Astrocyte of the cerebellum (primary cell): ENCODE measurements around the gene DRC7.

ENCODE experiments used
- DNase-seq: peaks from one replicate; pipeline ENCODE4 v3.0.0-alpha.2; 2011; ENCODE audit warnings: low read depth
- H3K4me3 ChIP-seq: 2 replicates; pipeline ENCODE4 v1.5.1; 2011; ENCODE audit warnings: mild to moderate bottlenecking, low read depth, low read length, moderate library complexity
- in situ Hi-C: cut with HindIII; loops from 2 replicates; pipeline ENCODE4 v1.10.0; 2017; ENCODE audit warnings: low sequenced_read_pairs
- TF ChIP-seq, protein P1 (sequence below): IDR thresholded peaks from 2 replicates; pipeline ENCODE4 v1.5.1; 2012; ENCODE audit warnings: low read length, low read depth, moderate library complexity, mild to moderate bottlenecking; ENCODE audit errors: missing control alignments

DRC7 gene

GRCh38 chr16:57695680-57696069 lies 1.1 kb downstream of the DRC7 start:
- in situ Hi-C loops = no loop called here
- TF ChIP-seq, protein P1, sequence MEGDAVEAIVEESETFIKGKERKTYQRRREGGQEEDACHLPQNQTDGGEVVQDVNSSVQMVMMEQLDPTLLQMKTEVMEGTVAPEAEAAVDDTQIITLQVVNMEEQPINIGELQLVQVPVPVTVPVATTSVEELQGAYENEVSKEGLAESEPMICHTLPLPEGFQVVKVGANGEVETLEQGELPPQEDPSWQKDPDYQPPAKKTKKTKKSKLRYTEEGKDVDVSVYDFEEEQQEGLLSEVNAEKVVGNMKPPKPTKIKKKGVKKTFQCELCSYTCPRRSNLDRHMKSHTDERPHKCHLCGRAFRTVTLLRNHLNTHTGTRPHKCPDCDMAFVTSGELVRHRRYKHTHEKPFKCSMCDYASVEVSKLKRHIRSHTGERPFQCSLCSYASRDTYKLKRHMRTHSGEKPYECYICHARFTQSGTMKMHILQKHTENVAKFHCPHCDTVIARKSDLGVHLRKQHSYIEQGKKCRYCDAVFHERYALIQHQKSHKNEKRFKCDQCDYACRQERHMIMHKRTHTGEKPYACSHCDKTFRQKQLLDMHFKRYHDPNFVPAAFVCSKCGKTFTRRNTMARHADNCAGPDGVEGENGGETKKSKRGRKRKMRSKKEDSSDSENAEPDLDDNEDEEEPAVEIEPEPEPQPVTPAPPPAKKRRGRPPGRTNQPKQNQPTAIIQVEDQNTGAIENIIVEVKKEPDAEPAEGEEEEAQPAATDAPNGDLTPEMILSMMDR = no peak
- H3K4me3 ChIP-seq = no peak overlapping the region
- no peak for DNase-seq

- no peak overlapping the region for H3K4me3 ChIP-seq
- TF ChIP-seq, protein P1 = no peak
- in situ Hi-C loops = no loop called here
- no peak for DNase-seq
Observed at GRCh38 chr16:57696240-57696639, 1.6 kb downstream of the DRC7 start.

- in situ Hi-C loops = no loop called here
- TF ChIP-seq, protein P1 = no peak
- DNase-seq = no peak
- H3K4me3 ChIP-seq = no peak overlapping the region
Observed at GRCh38 chr16:57697896-57698537, 3.4 kb downstream of the DRC7 start.

DNA sequence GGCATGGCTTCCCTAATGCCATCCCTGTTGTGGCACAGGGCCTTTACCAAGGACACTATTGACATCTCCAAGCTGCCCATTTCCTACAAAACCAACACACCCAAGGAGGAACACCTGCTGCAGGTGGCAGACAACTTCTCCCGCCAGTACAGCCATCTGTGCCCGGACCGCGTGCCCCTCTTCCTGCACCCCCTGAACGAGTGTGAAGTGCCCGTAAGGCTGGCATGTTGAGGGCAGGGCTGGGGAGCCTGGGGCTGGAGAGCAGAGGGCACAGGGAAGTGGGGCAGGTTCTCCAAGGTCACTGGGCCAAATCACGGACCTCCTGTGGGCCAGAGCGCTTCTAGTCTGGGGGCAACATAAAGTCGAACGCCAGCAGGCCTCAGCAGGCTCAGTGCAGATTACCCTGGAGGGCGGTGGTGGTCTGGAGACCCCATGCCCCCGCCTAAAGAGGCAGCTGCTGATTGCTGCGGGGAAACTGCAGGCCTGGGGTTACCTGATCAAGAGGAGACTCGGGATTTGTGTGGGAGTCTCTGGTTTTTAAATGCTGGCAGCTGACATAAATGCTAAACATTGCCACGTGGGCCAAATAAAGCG lies 4.3 kb downstream of the DRC7 start:
- DNase-seq = no peak
- H3K4me3 ChIP-seq = no peak overlapping the region
- in situ Hi-C loops = no loop called here

GRCh38 chr16:57699481-57699880 lies 4.9 kb downstream of the DRC7 start:
- no peak for DNase-seq
- TF ChIP-seq, protein P1 = no peak
- in situ Hi-C loops = no loop called here
- no peak overlapping the region for H3K4me3 ChIP-seq

More for the DNA sequence above, 4.3 kb downstream of the DRC7 start:
- TF ChIP-seq, protein P1 = no peak

DNA sequence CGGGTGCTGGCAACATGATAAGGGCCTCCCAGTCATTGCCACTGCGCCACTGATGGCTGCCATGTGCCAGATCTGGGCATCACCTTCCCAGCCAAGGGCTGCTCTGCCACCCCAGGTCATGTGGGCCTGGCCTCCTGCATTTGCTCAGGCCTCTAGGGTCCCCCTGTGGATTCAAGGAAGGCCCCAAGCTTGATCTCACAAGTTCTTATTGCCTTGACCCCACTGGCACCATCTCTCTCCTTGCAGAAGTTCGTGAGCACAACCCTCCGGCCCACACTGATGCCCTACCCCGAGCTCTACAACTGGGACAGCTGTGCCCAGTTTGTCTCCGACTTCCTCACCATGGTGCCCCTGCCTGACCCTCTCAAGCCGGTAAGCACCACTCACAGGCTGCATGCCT lies 5.3 kb downstream of the DRC7 start:
- no peak overlapping the region for H3K4me3 ChIP-seq
- TF ChIP-seq, protein P1 = no peak
- in situ Hi-C loops = no loop called here
- no peak for DNase-seq
